Heart left ventricle (tissue), 16 donors: ENCODE results near the gene SCAMP1. TPM values are rescaled to one million over a fixed set of nuclear protein-coding genes. Genes with fewer than 3 reads are reported as not detected.
"Not testable (repeated sequence)": the region's sequence is repeated elsewhere in the genome, so short reads cannot be mapped to it uniquely, and the experiment has no call there.

Source experiments
- ATAC-seq, 4 donors: fragments of 200-7000 bp; cut with Tn5 transposase; one replicate each; pipeline ENCODE4 v1.9.1; 2020 to 2022; ENCODE audit warnings: moderate library complexity in 4 of 4, mild to moderate bottlenecking in 3 of 4, moderate number of reproducible peaks in 1 of 4
- DNase-seq, 5 donors: peaks; one replicate each; pipeline ENCODE4 v3.0.0-alpha.2; 2020
- H3K27ac ChIP-seq, 12 donors: fragments of 200-600 bp; sonication (generic) in 4 of 12; one replicate each; pipeline versions ENCODE4 v1.5.0 to v1.8.0; 2016 to 2022; ENCODE audit warnings: mild to moderate bottlenecking in 2 of 12
- H3K27me3 ChIP-seq, 9 donors: fragments of 200-600 bp; sonication (generic) in 2 of 9; one replicate each; pipeline versions ENCODE4 v1.5.1 to v1.8.0; 2016 to 2022; ENCODE audit warnings: mild to moderate bottlenecking in 3 of 9
- H3K36me3 ChIP-seq, 9 donors: fragments of 200-600 bp; sonication (generic) in 2 of 9; one replicate each; pipeline versions ENCODE4 v1.5.0 to v1.8.0; 2018 to 2022; ENCODE audit warnings: mild to moderate bottlenecking in 2 of 9
- H3K4me1 ChIP-seq, 12 donors: fragments of 200-600 bp; sonication (generic) in 4 of 12; one replicate each; pipeline versions ENCODE4 v1.5.0 to v1.8.0; 2016 to 2022; ENCODE audit warnings: mild to moderate bottlenecking in 3 of 12
- H3K4me3 ChIP-seq, 12 donors: fragments of 200-600 bp; sonication (generic) in 4 of 12; one replicate each; pipeline versions ENCODE4 v1.5.0 to v1.8.0; 2017 to 2022; ENCODE audit warnings: mild to moderate bottlenecking in 9 of 12, moderate library complexity in 4 of 12
- H3K9me3 ChIP-seq, 12 donors: fragments of 200-600 bp; sonication (generic) in 4 of 12; one replicate each; pipeline versions ENCODE4 v1.5.0 to v1.8.0; 2016 to 2022; ENCODE audit warnings: mild to moderate bottlenecking in 1 of 12
- CTCF ChIP-seq, 12 donors: fragments of 200-600 bp; sonication (generic) in 4 of 12; IDR thresholded peaks; one replicate each; pipeline versions ENCODE4 v1.5.0 to v1.8.0; 2018 to 2022; ENCODE audit warnings: antibody characterized with exemption in 12 of 12, mild to moderate bottlenecking in 5 of 12
- POLR2A ChIP-seq, 2 donors: fragments of 450-650 bp; IDR thresholded peaks; one replicate each; pipeline ENCODE4 v1.6.1; 2017; ENCODE audit warnings: antibody characterized with exemption in 2 of 2, mild to moderate bottlenecking in 2 of 2, moderate library complexity in 2 of 2
- WGBS, 4 donors: extraction: QIAGEN DNeasy Blood & Tissue Kit in 2 of 4; methylation state at CpG; one replicate each; pipeline versions ENCODE4 v1.1.5 to v1.1.7; 2013 to 2018; 5-methylcytosine and 5-hydroxymethylcytosine counted together
- intact Hi-C, 10 donors: fragments of 100-400 bp; cut with DNase I; formaldehyde crosslinking; loops; one replicate each; pipeline versions ENCODE4 v1.11.1 to v1.14.2; 2022
- polyA plus RNA-seq, 2 donors: library from polyadenylated mRNA; stranded (reverse); fragments of 200-250 nt; gene quantifications; one replicate each; pipeline ENCODE4 v1.2.3, GENCODE V29; 2013
- total RNA-seq, 9 donors: library from RNA; depleted of rRNA in 2 of 9; stranded (reverse); fragments of >200 nt in 2 of 9; fragmentation: NEBNext Ultra II Directional in 3 of 9; extraction: Animal tissue kit (Norgen Biotek cat#: 25700) in 3 of 9; gene quantifications; one replicate each; pipeline versions ENCODE4 v1.1.0 to v1.2.4, GENCODE V29; 2016 to 2023
- donor health status: ischemic (EF 13 %, LVEDD 7.1; RV severe dilation, severe dysfunction).
- donor health status: healthy with polysubstance abuse.
- donor health status: DM: no; HTN: yes; CAD: no.
- donor health status: DM: no; HTN: no; CAD: no.
- donor health status: ischemic (EF 25% LVEDD 6.9; RV normal size, moderate dysfunction).
- donor health status: ischemic (EF 25% LVEDD 5.7; RV mildly dilated, moderate dysfunction).
- donor health status: healthy.
- donor health status: DM: yes; HTN: yes; CAD: no.
- donor health status: ischemic (EF 35%, LVEDD 5.7; RV mildly dilated, moderate dysfunction).
- donor health status: nonischemic (EF 11% LVEDD 7.7; RV severe dilation, severe dysfunction).
- donor health status: DM: yes; HTN: yes; CAD: no.
- donor health status: PGD.
- donor health status: ischemic (EF 29% LVEDD 5.4; RV normal size, mild dysfunction).
- donor health status: nonischemic (EF 23%, LVEDD 6.1; RV moderate dilation, normal function).

SCAMP1 gene
- total and polyA plus RNA-seq, 11 donors, result 6.9 to 40.6 (median 33.7) TPM

GRCh38 chr5:78447775-78448424 lies 87.5 kb downstream of the SCAMP1 start:
- intact Hi-C loops, result no loop called here
- no peaks in the 10 kb centered on the region for H3K4me1 ChIP-seq
- H3K27ac ChIP-seq, result no peak overlapping the region
- H3K9me3 ChIP-seq, result peaks cover 0 to 5% (median 0%) of the 10 kb centered on the region in 12 donors
- DNase-seq (no peak), ATAC-seq (no peak)
- H3K27me3 ChIP-seq, result no peaks in the 10 kb centered on the region
- peaks cover 0 to 26% (median 8%) of the 10 kb centered on the region in 9 donors for H3K36me3 ChIP-seq
- TF ChIP-seq POLR2A (IDR thresholded peaks at IDR 0.05), result no peak
- no peak for TF ChIP-seq CTCF (IDR thresholded peaks at IDR 0.05)
- 88 to 99% (median 89%) methylated on average over 2 to 3 of the region's 3 CpGs for WGBS, 4 donors
- no peak overlapping the region for H3K4me3 ChIP-seq

- intact Hi-C loops, result no loop called here
- TF ChIP-seq CTCF (IDR thresholded peaks at IDR 0.05) (no peak), POLR2A (IDR thresholded peaks at IDR 0.05) (no peak)
- ATAC-seq, result no peak
Observed at GRCh38 chr5:78449103-78449502, 88.7 kb downstream of the SCAMP1 start.

GRCh38 chr5:78457507-78457906 lies 97.1 kb downstream of the SCAMP1 start:
- ATAC-seq, intact Hi-C loops, H3K27me3 ChIP-seq, H3K9me3 ChIP-seq, H3K4me1 ChIP-seq, H3K4me3 ChIP-seq, H3K27ac ChIP-seq, DNase-seq: not testable (repeated sequence)
- H3K36me3 ChIP-seq, result peaks cover 0 to 31% (median 6%) of the 10 kb centered on the region in 9 donors
- WGBS, 4 donors, result 77 to 92% (median 85%) methylated on average over 13 to 14 of the region's 14 CpGs

More at GRCh38 chr5:78449103-78449502, 88.7 kb downstream of the SCAMP1 start:
- no peak overlapping the region for H3K4me3 ChIP-seq
- no peaks in the 10 kb centered on the region for H3K27me3 ChIP-seq
- H3K4me1 ChIP-seq, result no peaks in the 10 kb centered on the region
- peaks cover 0 to 26% (median 8%) of the 10 kb centered on the region in 9 donors for H3K36me3 ChIP-seq
- H3K9me3 ChIP-seq, result peaks cover 0 to 8% (median 0%) of the 10 kb centered on the region in 12 donors
- no peak overlapping the region for H3K27ac ChIP-seq
- no peak for DNase-seq

GRCh38 chr5:78458843-78459242 lies 98.4 kb downstream of the SCAMP1 start:
- 92 to 97% (median 94%) methylated on average over 2 of the region's 2 CpGs for WGBS, 4 donors
- TF ChIP-seq CTCF (IDR thresholded peaks at IDR 0.05), result no peak
- no peak for TF ChIP-seq POLR2A (IDR thresholded peaks at IDR 0.05)
- Histone ChIP-seq H3K9me3 (peaks cover 0 to 4% (median 0%) of the 10 kb centered on the region in 12 donors), H3K27me3 (no peaks in the 10 kb centered on the region), H3K36me3 (peaks cover 0 to 33% (median 16%) of the 10 kb centered on the region in 9 donors), H3K4me1 (no peaks in the 10 kb centered on the region), H3K27ac (no peak overlapping the region), H3K4me3 (no peak overlapping the region)
- DNase-seq, result no peak
- intact Hi-C loops, result no loop called here
- ATAC-seq, result no peak
